ENCODE data around the gene DRAP1. TPM values are rescaled to one million over a fixed set of nuclear protein-coding genes. Genes with fewer than 3 reads are reported as not detected.

Gene DRAP1
- total RNA-seq, 2 donors from 2014 or later: 83.8 to 103 TPM

- peaks cover 56% of the 10 kb centered on the region for H3K36me3 ChIP-seq (ENCODE audit: control insufficient read depth, insufficient read depth, low read length)
- Mint-ChIP-seq H3K9me3 (no peaks in the 10 kb centered on the region), H3K27ac (no peak overlapping the region), H3K27me3 (ENCODE audit: insufficient read depth) (no peaks in the 10 kb centered on the region), H3K4me3 (no peak overlapping the region), H3K36me3 (ENCODE audit: low read depth) (peaks cover 62% of the 10 kb centered on the region), H3K4me1 (peaks cover 12% of the 10 kb centered on the region)
- H3K27me3 ChIP-seq (ENCODE audit: control insufficient read depth, insufficient read depth, low read length, poor library complexity, severe bottlenecking): no peaks in the 10 kb centered on the region
- H3K9ac ChIP-seq (ENCODE audit: extremely low read depth, low read length, poor library complexity, severe bottlenecking): no peak overlapping the region
- peaks cover 4% of the 10 kb centered on the region for H3K4me1 ChIP-seq (ENCODE audit: control insufficient read depth, insufficient read depth, low read length)
- 95 to 97% methylated on average over 27 to 36 of the region's 36 CpGs for WGBS, 2 experiments (ENCODE audit: insufficient coverage in 1 of 2, insufficient read length in 1 of 2)
- no peak for TF ChIP-seq CTCF (conservative IDR thresholded peaks at IDR 0.05)
- no peaks in the 10 kb centered on the region for H3K9me3 ChIP-seq (ENCODE audit: control insufficient read depth, low read length)
- no peak for DNase-seq
- no peak overlapping the region for H3K4me3 ChIP-seq (ENCODE audit: low read length)
- no peak overlapping the region for H3K27ac ChIP-seq (ENCODE audit: low read depth, low read length)
These were observed 46.9 kb downstream of the DRAP1 start for GRCh38 chr11:65965986-65966762.

GRCh38 chr11:65967329-65967934 is 48.2 kb downstream of the DRAP1 start:
- Histone ChIP-seq H3K4me3 (ENCODE audit: low read length) (no peak overlapping the region), H3K4me1 (ENCODE audit: control insufficient read depth, insufficient read depth, low read length) (peaks cover 4% of the 10 kb centered on the region), H3K9ac (ENCODE audit: extremely low read depth, low read length, poor library complexity, severe bottlenecking) (no peak overlapping the region), H3K27me3 (ENCODE audit: control insufficient read depth, insufficient read depth, low read length, poor library complexity, severe bottlenecking) (no peaks in the 10 kb centered on the region), H3K36me3 (ENCODE audit: control insufficient read depth, insufficient read depth, low read length) (peaks cover 65% of the 10 kb centered on the region), H3K27ac (ENCODE audit: low read depth, low read length) (no peak overlapping the region), H3K9me3 (ENCODE audit: control insufficient read depth, low read length) (no peaks in the 10 kb centered on the region)
- Mint-ChIP-seq H3K36me3 (ENCODE audit: low read depth) (peaks cover 71% of the 10 kb centered on the region), H3K4me1 (peaks cover 8% of the 10 kb centered on the region), H3K4me3 (no peak overlapping the region), H3K27ac (no peak overlapping the region), H3K27me3 (ENCODE audit: insufficient read depth) (no peaks in the 10 kb centered on the region), H3K9me3 (no peaks in the 10 kb centered on the region)
- no peak for TF ChIP-seq CTCF (conservative IDR thresholded peaks at IDR 0.05)
- WGBS, 2 experiments (ENCODE audit: insufficient coverage in 1 of 2, insufficient read length in 1 of 2): 96 to 97% methylated on average over 16 to 30 of the region's 30 CpGs
- DNase-seq: no peak

GRCh38 chr11:65968600-65969482 is 49.6 kb downstream of the DRAP1 start:
- no peak overlapping the region for H3K4me3 Mint-ChIP-seq
- no peaks in the 10 kb centered on the region for H3K4me1 ChIP-seq (ENCODE audit: control insufficient read depth, insufficient read depth, low read length)
- H3K27me3 ChIP-seq (ENCODE audit: control insufficient read depth, insufficient read depth, low read length, poor library complexity, severe bottlenecking): no peaks in the 10 kb centered on the region
- WGBS, 2 experiments (ENCODE audit: insufficient coverage in 1 of 2, insufficient read length in 1 of 2): 95 to 98% methylated on average over 10 to 14 of the region's 15 CpGs
- TF ChIP-seq CTCF (conservative IDR thresholded peaks at IDR 0.05): peak; percentile 37
- no peaks in the 10 kb centered on the region for H3K4me1 Mint-ChIP-seq
- H3K36me3 Mint-ChIP-seq (ENCODE audit: low read depth): peaks cover 80% of the 10 kb centered on the region
- no peak overlapping the region for H3K27ac ChIP-seq (ENCODE audit: low read depth, low read length)
- H3K36me3 ChIP-seq (ENCODE audit: control insufficient read depth, insufficient read depth, low read length): peaks cover 75% of the 10 kb centered on the region
- H3K9ac ChIP-seq (ENCODE audit: extremely low read depth, low read length, poor library complexity, severe bottlenecking): no peak overlapping the region
- no peak for DNase-seq
- H3K4me3 ChIP-seq (ENCODE audit: low read length): no peak overlapping the region
- H3K27me3 Mint-ChIP-seq (ENCODE audit: insufficient read depth): no peaks in the 10 kb centered on the region
- H3K27ac Mint-ChIP-seq: no peak overlapping the region
- no peaks in the 10 kb centered on the region for H3K9me3 Mint-ChIP-seq
- H3K9me3 ChIP-seq (ENCODE audit: control insufficient read depth, low read length): no peaks in the 10 kb centered on the region

All from endodermal cell (in vitro differentiated cells).